Lung microvascular endothelial cell (primary cell): ENCODE data around the gene PLCH2. TPM values are rescaled to one million over a fixed set of nuclear protein-coding genes. Genes with fewer than 3 reads are reported as not detected.
"Not testable (repeated sequence)": the region's sequence is repeated elsewhere in the genome, so short reads cannot be mapped to it uniquely, and the experiment has no call there.

Experiments
- DNase-seq, 2 donors: peaks; one replicate each; pipeline versions ENCODE4 v3.0.0 to v3.0.0-alpha.2; 2010; ENCODE audit warnings: low read depth in 2 of 2
- total RNA-seq: library from RNA; depleted of rRNA; stranded (reverse); fragments of >200 nt; gene quantifications from 2 replicates; pipeline ENCODE4 v1.2.1, GENCODE V29; 2014

PLCH2 gene
- total RNA-seq, 1 donor from 2014 or later, result under 0.01 TPM

- DNase-seq, result no peak
Observed at GRCh38 chr1:2543543-2544092, 67.5 kb downstream of the PLCH2 start.

- no peak for DNase-seq
Observed at GRCh38 chr1:2544093-2544874, 68.2 kb downstream of the PLCH2 start.

DNA sequence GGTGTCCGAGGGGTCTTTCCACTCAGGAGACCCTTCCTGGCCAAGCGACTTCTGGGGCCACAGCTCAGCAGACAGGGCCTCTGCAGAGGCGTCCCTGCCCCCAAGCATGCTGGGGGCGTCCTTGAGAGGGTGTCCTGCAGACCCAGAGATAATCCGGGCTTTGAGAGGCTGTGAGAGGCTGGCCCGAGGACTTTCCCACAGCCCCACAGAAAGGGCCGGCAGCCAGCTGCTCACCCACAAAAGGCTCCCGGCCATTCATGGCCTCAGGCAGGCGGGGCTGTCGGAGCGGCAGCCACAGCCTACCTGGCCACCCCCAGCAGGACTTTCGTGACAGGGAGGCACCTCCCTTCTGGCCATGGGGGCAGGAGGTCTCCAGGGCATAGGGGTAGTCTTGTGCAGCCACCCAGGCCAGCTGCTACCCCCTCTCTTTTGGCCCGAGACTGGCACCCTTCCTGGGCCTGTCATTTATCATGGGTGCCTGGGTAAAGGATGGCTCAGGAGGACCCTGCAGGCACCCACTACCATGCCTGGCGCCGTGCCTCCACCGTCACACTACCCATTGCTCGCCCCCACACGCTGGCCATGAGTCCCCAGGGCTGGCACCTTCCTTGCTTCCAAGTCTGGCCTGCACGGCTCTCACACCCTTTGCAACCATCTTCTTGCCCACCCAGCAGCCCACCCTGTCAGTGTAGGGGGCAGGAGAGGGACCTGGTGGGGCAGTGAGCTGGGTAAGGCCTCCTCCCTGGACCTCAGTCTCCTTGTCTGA lies 69.0 kb downstream of the PLCH2 start:
- DNase-seq, result no peak

- peak; percentile 85 to 98 for DNase-seq
Observed at GRCh38 chr1:2545754-2546514, 69.8 kb downstream of the PLCH2 start.

GRCh38 chr1:2546515-2547209 lies 70.6 kb downstream of the PLCH2 start:
- peak; percentile 74 to 94 for DNase-seq

- DNase-seq, result peak in 1 of 2 donors; percentile 23
Observed at GRCh38 chr1:2547210-2548067, 71.3 kb downstream of the PLCH2 start.

GRCh38 chr1:2548068-2548589 lies 72.0 kb downstream of the PLCH2 start:
- DNase-seq, result peak; percentile 69 to 89

DNA sequence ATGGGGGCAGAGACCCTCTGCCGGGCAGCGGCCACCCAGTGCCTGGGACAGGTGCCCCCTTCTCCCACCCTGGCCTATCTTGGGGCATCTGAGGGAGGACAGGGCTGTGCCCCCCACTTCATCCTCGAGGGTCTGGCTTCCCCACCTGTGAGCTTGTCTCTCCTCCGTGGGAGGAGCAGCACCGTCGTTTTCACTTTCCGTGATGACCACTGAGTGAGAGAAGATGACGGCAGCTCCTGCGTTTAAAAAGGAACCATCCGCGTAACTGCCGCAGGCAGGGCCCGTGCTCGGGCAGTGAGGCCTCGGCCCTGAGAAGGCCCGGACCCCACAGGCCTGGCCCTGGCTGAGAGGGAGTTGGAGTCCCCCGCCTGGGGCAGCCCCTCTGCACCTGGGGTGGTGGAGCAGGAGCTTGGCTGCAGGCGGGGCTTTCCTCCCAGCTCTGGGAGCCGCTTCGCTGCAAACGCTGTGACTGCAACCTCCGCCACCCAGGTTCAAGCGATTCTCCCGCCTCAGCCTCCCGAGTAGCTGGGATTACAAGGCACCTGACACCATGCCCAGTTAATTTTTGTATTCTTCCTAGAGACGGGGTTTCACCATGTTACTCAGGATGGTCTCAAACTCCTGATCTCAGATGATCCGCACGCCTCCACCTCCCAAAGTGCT lies 73.4 kb downstream of the PLCH2 start:
- not testable (repeated sequence) for DNase-seq

DNA sequence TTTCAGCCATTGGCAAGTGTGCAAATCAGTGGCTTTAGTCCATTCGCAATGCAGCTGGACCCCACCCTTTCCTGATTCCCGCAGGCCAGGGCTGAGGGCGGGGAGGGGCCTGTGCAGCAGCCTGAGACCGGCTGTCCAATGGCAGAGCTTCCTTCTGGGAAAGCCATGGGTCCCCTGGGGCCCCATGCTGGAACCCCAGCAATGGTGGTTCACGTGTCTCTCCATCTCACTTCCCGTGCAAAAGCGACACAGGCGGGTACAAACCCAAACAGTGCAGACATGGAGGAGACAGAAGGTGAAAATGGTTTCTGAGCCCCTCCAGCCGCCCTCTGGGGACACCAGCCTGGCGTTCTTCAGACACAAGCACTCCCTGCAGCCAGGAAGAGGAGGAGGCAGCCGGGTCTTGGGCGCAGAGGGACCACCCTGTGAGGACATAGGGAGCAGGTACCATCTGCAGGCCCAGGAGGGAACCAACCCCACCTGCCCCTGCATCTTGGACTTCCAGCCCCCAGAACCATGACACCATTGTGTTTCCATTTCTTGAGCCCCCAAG lies 74.3 kb downstream of the PLCH2 start:
- not testable (repeated sequence) for DNase-seq

GRCh38 chr1:2551544-2551943 lies 75.5 kb downstream of the PLCH2 start:
- not testable (repeated sequence) for DNase-seq

GRCh38 chr1:2552189-2552588 lies 76.1 kb downstream of the PLCH2 start:
- no peak for DNase-seq

DNA sequence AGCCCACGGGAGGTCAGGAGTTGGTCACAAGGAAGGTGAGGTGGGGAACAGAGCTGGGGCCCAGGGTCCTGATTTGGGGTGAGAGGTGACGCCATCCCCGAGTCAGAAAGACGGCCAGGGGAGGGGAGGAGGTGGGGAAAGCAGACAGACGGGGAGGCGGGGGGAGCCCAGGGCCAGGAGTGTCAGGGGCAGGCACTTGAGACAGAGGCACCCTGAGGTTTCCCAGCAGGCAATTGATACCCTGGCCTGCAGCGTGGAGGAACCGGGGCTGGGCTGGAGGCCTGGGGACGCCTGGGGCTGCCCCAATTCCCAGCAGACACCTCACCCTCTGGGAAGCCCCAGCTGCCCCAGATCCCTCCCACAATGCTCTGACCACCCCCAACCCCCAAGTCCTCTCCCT lies 77.0 kb downstream of the PLCH2 start:
- not testable (repeated sequence) for DNase-seq

- peak in 1 of 2 donors; percentile 59 for DNase-seq
Observed at GRCh38 chr1:2553871-2554620, 78.0 kb downstream of the PLCH2 start.

DNA sequence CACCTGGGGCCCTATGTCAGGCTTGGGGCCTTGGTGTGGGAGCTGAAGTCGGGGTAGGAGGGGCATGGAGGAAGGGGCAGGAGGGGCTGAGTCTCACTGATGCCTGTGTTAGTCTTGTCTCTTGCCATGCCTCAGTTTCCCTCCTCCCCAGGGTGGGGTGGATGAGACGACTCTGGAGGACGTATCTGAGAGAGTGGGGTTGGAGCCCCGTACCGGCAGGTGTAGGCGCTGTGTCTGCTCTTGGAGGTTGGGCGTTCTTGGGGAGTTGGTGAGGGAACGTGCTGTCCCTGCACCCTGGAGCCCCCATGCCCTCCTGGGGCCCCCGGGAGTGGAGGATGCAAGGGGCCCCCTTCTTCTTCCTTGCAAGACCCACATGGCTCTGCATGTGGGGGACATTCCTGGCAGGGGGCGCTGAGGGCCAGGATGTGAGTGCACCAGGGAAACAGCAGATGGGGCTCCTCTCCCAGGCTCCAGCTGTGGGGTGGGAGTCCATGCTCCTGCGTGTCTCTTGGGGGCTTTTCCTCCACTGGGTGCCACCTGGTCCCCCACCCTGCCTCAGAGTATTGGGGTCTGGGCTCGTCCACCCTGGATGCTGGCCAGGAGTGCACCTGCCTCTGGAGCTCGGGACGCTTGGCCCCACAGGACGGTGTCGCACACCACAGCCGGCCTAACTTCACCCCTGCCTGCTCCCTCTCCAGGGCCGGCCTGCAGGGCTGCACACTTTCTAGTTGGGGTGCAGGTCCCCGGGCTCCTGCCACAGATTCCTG lies 78.7 kb downstream of the PLCH2 start:
- peak; percentile 55 to 73 for DNase-seq
